ENCODE data around the gene PIP5K1A.
"Not testable (repeated sequence)": the region's sequence is repeated elsewhere in the genome, so short reads cannot be mapped to it uniquely, and the experiment has no call there.

GRCh38 chr1:151188667-151189066 is 9.7 kb upstream of the PIP5K1A start:
- TF ChIP-seq CTCF (IDR thresholded peaks at IDR 0.05; ENCODE audit: poor library complexity); EZH2 (IDR thresholded peaks at IDR 0.05; ENCODE audit: borderline replicate concordance); EZH2phosphoT487 (IDR thresholded peaks at IDR 0.05; ENCODE audit: low read depth, severe bottlenecking, unreplicated experiment): not testable (repeated sequence)
